Measurements from ENCODE around the gene RPRML.

DNA sequence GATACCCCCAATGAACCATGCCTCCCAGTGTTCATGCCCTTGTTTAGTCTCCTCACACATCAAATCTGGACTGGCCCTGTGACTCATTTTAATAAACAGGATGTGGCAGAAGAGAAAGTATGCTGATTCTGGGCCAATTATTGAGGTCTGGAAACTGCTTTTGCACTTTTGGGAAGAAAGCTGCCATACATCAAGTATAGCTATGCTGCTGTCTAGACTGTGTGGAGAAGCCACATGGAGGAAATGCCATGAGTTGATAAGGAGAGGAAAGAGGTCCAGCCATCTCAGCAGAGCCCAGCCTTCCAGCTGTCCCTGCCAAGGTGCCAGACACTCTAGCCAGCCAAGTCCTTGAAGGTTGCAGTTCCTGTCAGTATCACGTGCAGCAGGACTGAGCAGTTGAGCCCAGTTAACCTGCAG lies 16.7 kb downstream of the RPRML start:
- TF ChIP-seq CTCF (IDR thresholded peaks at IDR 0.05) = no peak
- no peak for TF ChIP-seq POLR2A (IDR thresholded peaks at IDR 0.05)
